ENCODE results near the gene F9.
"Not testable (repeated sequence)": the region's sequence is repeated elsewhere in the genome, so short reads cannot be mapped to it uniquely, and the experiment has no call there.

Gene F9

GRCh38 chrX:139530550-139530949, at the start of gene F9:
TSS of gene F9 (plus strand) at chrX:139530739. CDS start at chrX:139530765, 26 bp downstream.
- DNase-seq, result no peak

GRCh38 chrX:139483699-139484098, 46.8 kb upstream of the F9 start:
- DNase-seq, result no peak

- no peak for DNase-seq
Observed at GRCh38 chrX:139484591-139484990, 45.9 kb upstream of the F9 start.

GRCh38 chrX:139495324-139495723, 35.2 kb upstream of the F9 start:
- DNase-seq, result no peak

- DNase-seq, result no peak
Observed at GRCh38 chrX:139506333-139506732, 24.2 kb upstream of the F9 start.

GRCh38 chrX:139508099-139508498, 22.4 kb upstream of the F9 start:
- no peak for DNase-seq

GRCh38 chrX:139518475-139518874, 12.1 kb upstream of the F9 start:
- no peak for DNase-seq

GRCh38 chrX:139528829-139529228, 1.7 kb upstream of the F9 start:
- DNase-seq, result not testable (repeated sequence)

- DNase-seq, result no peak
Observed at GRCh38 chrX:139532834-139533233, 2.3 kb downstream of the F9 start.

GRCh38 chrX:139533444-139533843, 2.9 kb downstream of the F9 start:
- no peak for DNase-seq

GRCh38 chrX:139538907-139539790, 8.6 kb downstream of the F9 start:
- no peak for DNase-seq

GRCh38 chrX:139542652-139543051, 12.1 kb downstream of the F9 start:
- no peak for DNase-seq

GRCh38 chrX:139543920-139544319, 13.4 kb downstream of the F9 start:
- no peak for DNase-seq

GRCh38 chrX:139544591-139544990, 14.1 kb downstream of the F9 start:
- DNase-seq, result no peak

GRCh38 chrX:139554376-139554775, 23.8 kb downstream of the F9 start:
- DNase-seq, result peak; percentile 45

GRCh38 chrX:139554991-139555675, 24.6 kb downstream of the F9 start:
- no peak for DNase-seq

- DNase-seq, result peak; percentile 58
Observed at GRCh38 chrX:139559383-139560042, 29.0 kb downstream of the F9 start.

- DNase-seq, result no peak
Observed at GRCh38 chrX:139560221-139560620, 29.7 kb downstream of the F9 start.

- DNase-seq, result no peak
Observed at GRCh38 chrX:139563251-139563650, 32.7 kb downstream of the F9 start.

GRCh38 chrX:139566981-139567380, 36.4 kb downstream of the F9 start:
- no peak for DNase-seq

GRCh38 chrX:139581068-139581467, 50.5 kb downstream of the F9 start:
- no peak for DNase-seq

- no peak for DNase-seq
Observed at GRCh38 chrX:139585613-139586012, 55.1 kb downstream of the F9 start.

GRCh38 chrX:139596068-139596467, 65.5 kb downstream of the F9 start:
- DNase-seq, result no peak

- DNase-seq, result no peak
Observed at GRCh38 chrX:139600105-139600504, 69.6 kb downstream of the F9 start.
